GM12878 (cell line): Measurements from ENCODE around the gene PCDHB11. TPM values are rescaled to one million over a fixed set of nuclear protein-coding genes. Genes with fewer than 3 reads are reported as not detected.
"Not testable (repeated sequence)": the region's sequence is repeated elsewhere in the genome, so short reads cannot be mapped to it uniquely, and the experiment has no call there.

ENCODE experiments used
- ATAC-seq: fragments of 200-7000 bp; cut with Tn5 transposase; 3 replicates; pipeline ENCODE4 v1.9.1; 2020; ENCODE audit warnings: mild to moderate bottlenecking, moderate library complexity
- BruUV-seq: library from RNA; stranded (reverse); fragments of 400-500 nt; replicated peaks from 2 replicates; lab custom pipeline; 2021; lab: Mats Ljungman, UMichigan
- CTCF ChIA-PET: fragments of 300-600 bp; sonication (Branson Sonifier 250); formaldehyde crosslinking; extraction: SDS; loops from one replicate; lab custom pipeline; 2021; ENCODE audit warnings: inconsistent platforms; lab: Yijun Ruan, JAX
- POLR2A ChIA-PET: fragments of 350-600 bp; formaldehyde crosslinking; extraction: SDS; loops from one replicate; lab custom pipeline; 2021; ENCODE audit warnings: inconsistent platforms; lab: Charles Lee
- RAD21 ChIA-PET: fragments of 300-600 bp; sonication (Branson Sonifier 250); formaldehyde crosslinking; loops from one replicate; lab custom pipeline; 2023; ENCODE audit warnings: antibody characterized with exemption; ENCODE audit not compliant: unreplicated experiment; lab: Charles Lee
- SMC1A ChIA-PET: fragments of 300-600 bp; sonication (Branson Sonifier 250); formaldehyde crosslinking; loops from one replicate; lab custom pipeline; 2023; ENCODE audit not compliant: unreplicated experiment, uncharacterized antibody; lab: Charles Lee
- DNase-seq: peaks from one replicate; pipeline ENCODE4 v3.0.0-alpha.2; 2011; ENCODE audit warnings: low read depth, low spot score
- FAIRE-seq: peaks from 3 replicates; lab custom pipeline; 2011; peaks lifted over from hg19 to GRCh38; lab: Jason Lieb, UNC
- H2AFZ ChIP-seq: 2 replicates; pipeline ENCODE4 v1.6.0; 2011; ENCODE audit warnings: low read depth, low read length, control low read depth; ENCODE audit not compliant: control insufficient read depth
- H3K27ac ChIP-seq: 2 replicates; pipeline ENCODE4 v1.5.1; 2011; ENCODE audit warnings: control low read depth; ENCODE audit not compliant: control insufficient read depth, insufficient read depth
- H3K27me3 ChIP-seq, 2 experiments: replicated peaks in 1 of 2; 2 replicates each; pipeline versions ENCODE4 v1.6.0 to v1.6.1; 2011; ENCODE audit warnings: low read length in 1 of 2; ENCODE audit not compliant: control insufficient read depth in 2 of 2, insufficient read depth in 2 of 2
- H3K36me3 ChIP-seq, 2 experiments: 2 replicates each; pipeline ENCODE4 v1.5.1; 2011; ENCODE audit warnings: low read length in 1 of 2; ENCODE audit not compliant: control insufficient read depth in 2 of 2, insufficient read depth in 2 of 2
- H3K4me1 ChIP-seq: 2 replicates; pipeline ENCODE4 v1.6.1; 2011; ENCODE audit warnings: mild to moderate bottlenecking, low read length, moderate library complexity, mixed read lengths; ENCODE audit not compliant: control insufficient read depth, insufficient read depth
- H3K4me2 ChIP-seq: 2 replicates; pipeline ENCODE4 v1.6.0; 2011; ENCODE audit warnings: control low read depth; ENCODE audit not compliant: control insufficient read depth, insufficient read depth
- H3K4me3 ChIP-seq: fragments of 200-600 bp; sonication (generic); 2 replicates; pipeline ENCODE4 v1.5.1; 2016
- H3K79me2 ChIP-seq: 2 replicates; pipeline ENCODE4 v1.6.0; 2011; ENCODE audit warnings: low read length; ENCODE audit not compliant: control insufficient read depth, insufficient read depth
- H3K9ac ChIP-seq: 2 replicates; pipeline ENCODE4 v1.8.0; 2011; ENCODE audit warnings: low read length, control low read depth, mixed read lengths; ENCODE audit not compliant: control insufficient read depth, insufficient read depth
- H3K9me3 ChIP-seq: replicated peaks from 3 replicates; pipeline ENCODE4 v1.5.1; 2011; ENCODE audit warnings: mild to moderate bottlenecking, low read length; ENCODE audit not compliant: control insufficient read depth, insufficient read depth
- H4K20me1 ChIP-seq: 2 replicates; pipeline ENCODE4 v1.6.0; 2011; ENCODE audit not compliant: control insufficient read depth, insufficient read depth
- WGBS: methylation state at CpG from one replicate; pipeline ENCODE4 v1.1.6; 2016; ENCODE audit warnings: low lambda C conversion rate; ENCODE audit not compliant: insufficient replicate concordance, insufficient coverage; ENCODE audit errors: missing lambda C conversion rate; 5-methylcytosine and 5-hydroxymethylcytosine counted together
- in situ Hi-C: fragments of 300-500 bp; cut with MboI; formaldehyde crosslinking; loops from 9 replicates; pipeline ENCODE4 v1.14.3; 2018; ENCODE audit warnings: mixed read lengths
- intact Hi-C: fragments of 100-400 bp; cut with micrococcal nuclease; formaldehyde crosslinking; loops from one replicate; pipeline ENCODE4 v1.14.2; 2022; ENCODE audit not compliant: unreplicated experiment
- polyA plus RNA-seq, 11 experiments: library from polyadenylated mRNA; depleted of rRNA in 4 of 11; unstranded in 6 of 11; stranded (reverse) in 5 of 11; fragments of >200 nt; fragmentation: Nextera tagmentation in 4 of 11; fragmentation: Illumina TruSeq in 1 of 11; extraction: Ambion mirVana in 4 of 11; extraction: Trizol in 1 of 11; gene quantifications; 1 replicate in 1 of 11; 2 replicates in 10 of 11; pipeline versions ENCODE4 v1.2.1 to v1.2.3, GENCODE V29; 2011 to 2016; ENCODE audit warnings: inconsistent platforms in 2 of 11, missing spikeins in 2 of 11, low read depth in 1 of 11
- total RNA-seq, 4 experiments: library from RNA; depleted of rRNA in 3 of 4; stranded (reverse); fragments of >200 nt in 3 of 4; fragmentation: Illumina TruSeq in 1 of 4; extraction: Trizol in 1 of 4; gene quantifications; 2 replicates each; pipeline versions ENCODE4 v1.2.1 to v1.2.3, GENCODE V29; 2013 to 2021

Gene PCDHB11
- total and polyA plus RNA-seq, 10 of the 15 experiments (the other 5 are each of a cell fraction or from before 2014, with no cell fraction given), result not detected

DNA sequence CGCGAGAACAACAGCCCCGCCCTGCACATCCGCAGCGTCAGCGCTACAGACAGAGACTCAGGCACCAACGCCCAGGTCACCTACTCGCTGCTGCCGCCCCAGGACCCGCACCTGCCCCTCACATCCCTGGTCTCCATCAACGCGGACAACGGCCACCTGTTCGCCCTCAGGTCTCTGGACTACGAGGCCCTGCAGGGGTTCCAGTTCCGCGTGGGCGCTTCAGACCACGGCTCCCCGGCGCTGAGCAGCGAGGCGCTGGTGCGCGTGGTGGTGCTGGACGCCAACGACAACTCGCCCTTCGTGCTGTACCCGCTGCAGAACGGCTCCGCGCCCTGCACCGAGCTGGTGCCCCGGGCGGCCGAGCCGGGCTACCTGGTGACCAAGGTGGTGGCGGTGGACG is 16.1 kb downstream of the PCDHB11 start:
- H4K20me1 ChIP-seq, H3K4me3 ChIP-seq, H3K9me3 ChIP-seq, DNase-seq, CTCF ChIA-PET, ATAC-seq, H2AFZ ChIP-seq, H3K27me3 ChIP-seq, SMC1A ChIA-PET, H3K9ac ChIP-seq, intact Hi-C loops, POLR2A ChIA-PET, H3K4me1 ChIP-seq, H3K79me2 ChIP-seq, FAIRE-seq, RAD21 ChIA-PET, H3K4me2 ChIP-seq, H3K36me3 ChIP-seq, H3K27ac ChIP-seq, BruUV-seq: not testable (repeated sequence)
- 80% methylated on average over 16 of the region's 40 CpGs for WGBS
- in situ Hi-C loops, result loop anchor here (25.0 kb wide), 1 partner anchor 347 kb away; no protein-coding TSS in a partner anchor

DNA sequence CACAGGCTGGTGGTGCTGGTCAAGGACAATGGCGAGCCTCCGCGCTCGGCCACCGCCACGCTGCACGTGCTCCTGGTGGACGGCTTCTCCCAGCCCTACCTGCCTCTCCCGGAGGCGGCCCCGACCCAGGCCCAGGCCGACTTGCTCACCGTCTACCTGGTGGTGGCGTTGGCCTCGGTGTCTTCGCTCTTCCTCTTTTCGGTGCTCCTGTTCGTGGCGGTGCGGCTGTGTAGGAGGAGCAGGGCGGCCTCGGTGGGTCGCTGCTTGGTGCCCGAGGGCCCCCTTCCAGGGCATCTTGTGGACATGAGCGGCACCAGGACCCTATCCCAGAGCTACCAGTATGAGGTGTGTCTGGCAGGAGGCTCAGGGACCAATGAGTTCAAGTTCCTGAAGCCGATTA is 16.6 kb downstream of the PCDHB11 start:
- DNase-seq, H3K9me3 ChIP-seq, H2AFZ ChIP-seq, RAD21 ChIA-PET, CTCF ChIA-PET, H3K27me3 ChIP-seq, POLR2A ChIA-PET, ATAC-seq, H3K4me1 ChIP-seq, SMC1A ChIA-PET, H3K4me2 ChIP-seq, FAIRE-seq, H3K4me3 ChIP-seq, H3K27ac ChIP-seq, H3K36me3 ChIP-seq, intact Hi-C loops, H3K79me2 ChIP-seq, H3K9ac ChIP-seq, H4K20me1 ChIP-seq, BruUV-seq: not testable (repeated sequence)
- 76% methylated on average over 17 of the region's 26 CpGs for WGBS
- in situ Hi-C loops, result loop anchor here (25.0 kb wide), 1 partner anchor 346 kb away; no protein-coding TSS in a partner anchor
